HepG2 (cell line): Measurements from ENCODE around the gene GPX5. TPM values are rescaled to one million over a fixed set of nuclear protein-coding genes. Genes with fewer than 3 reads are reported as not detected.

Experiments
- BHLHE40 ChIP-seq: IDR thresholded peaks from 2 replicates; pipeline ENCODE4 v1.6.1; 2011; ENCODE audit warnings: low read length, improper control_type of control experiment
- ELF1 ChIP-seq: sonication (generic); formaldehyde crosslinking; IDR thresholded peaks from 2 replicates; pipeline ENCODE4 v1.4.0; 2020; ENCODE audit warnings: missing genetic modification reagents
- NCOA2 ChIP-seq: sonication (generic); formaldehyde crosslinking; IDR thresholded peaks from 2 replicates; pipeline ENCODE4 v1.8.0; 2022; ENCODE audit warnings: inconsistent platforms
- RAD21 ChIP-seq: fragments of 450-650 bp; formaldehyde crosslinking; IDR thresholded peaks from 2 replicates; pipeline ENCODE4 v1.5.0; 2020; ENCODE audit warnings: mild to moderate bottlenecking
- RXRB ChIP-seq: IDR thresholded peaks from 2 replicates; pipeline ENCODE4 v1.6.1; 2016; ENCODE audit warnings: borderline replicate concordance, missing genetic modification reagents, missing compliant biosample characterization
- SIN3B ChIP-seq: fragments of 150-350 bp; IDR thresholded peaks from 2 replicates; pipeline ENCODE4 v1.6.1; 2014; ENCODE audit warnings: low read length
- SUZ12 ChIP-seq: fragments of 150-350 bp; IDR thresholded peaks from 2 replicates; pipeline ENCODE4 v1.6.1; 2014; ENCODE audit warnings: low read depth, low read length
- ZBTB7B ChIP-seq: sonication (generic); formaldehyde crosslinking; IDR thresholded peaks from 2 replicates; pipeline ENCODE4 v1.4.0; 2020; ENCODE audit warnings: missing genetic modification reagents
- ZNF274 ChIP-seq: sonication (generic); formaldehyde crosslinking; IDR thresholded peaks from 2 replicates; pipeline ENCODE4 v1.5.1; 2020; ENCODE audit warnings: mild to moderate bottlenecking, missing genetic modification reagents
- ZNF317 ChIP-seq: sonication (generic); formaldehyde crosslinking; IDR thresholded peaks from 2 replicates; pipeline ENCODE4 v1.5.0; 2020; ENCODE audit warnings: mild to moderate bottlenecking, missing genetic modification reagents
- ZNF605 ChIP-seq: sonication (generic); formaldehyde crosslinking; IDR thresholded peaks from 2 replicates; pipeline ENCODE4 v1.8.0; 2022; ENCODE audit warnings: mild to moderate bottlenecking, missing genetic modification reagents
- ZNF773 ChIP-seq: sonication (generic); formaldehyde crosslinking; IDR thresholded peaks from 2 replicates; pipeline ENCODE4 v1.4.0; 2020; ENCODE audit warnings: missing genetic modification reagents, borderline replicate concordance
- ZNF891 ChIP-seq: sonication (generic); formaldehyde crosslinking; IDR thresholded peaks from 2 replicates; pipeline ENCODE4 v1.5.0; 2020; ENCODE audit warnings: mild to moderate bottlenecking, missing genetic modification reagents
- ZSCAN21 ChIP-seq: sonication (generic); formaldehyde crosslinking; IDR thresholded peaks from 2 replicates; pipeline ENCODE4 v1.8.0; 2022; ENCODE audit warnings: mild to moderate bottlenecking, missing genetic modification reagents, moderate library complexity, borderline replicate concordance
- polyA plus RNA-seq, 8 experiments: library from polyadenylated mRNA; depleted of rRNA in 3 of 8; stranded (reverse) in 7 of 8; unstranded in 1 of 8; fragments of >200 nt; fragmentation: Illumina TruSeq in 4 of 8; extraction: Trizol in 4 of 8; gene quantifications; 2 replicates each; pipeline versions ENCODE4 v1.2.1 to v1.2.3, GENCODE V29; 2011 to 2016; ENCODE audit warnings: low read depth in 4 of 8, missing spikeins in 1 of 8, mixed read lengths in 1 of 8; ENCODE audit not compliant: insufficient read depth in 1 of 8
- total RNA-seq, 5 experiments: library from RNA; depleted of rRNA; stranded (reverse); fragments of >200 nt; fragmentation: Illumina TruSeq; extraction: Trizol; gene quantifications; 2 replicates each; pipeline ENCODE4 v1.2.3, GENCODE V29; 2016; ENCODE audit warnings: low read depth in 1 of 5
- TF ChIP-seq, protein P1 (sequence below): sonication (generic); formaldehyde crosslinking; IDR thresholded peaks from 2 replicates; pipeline ENCODE4 v1.9.0; 2021; ENCODE audit warnings: missing genetic modification reagents, borderline replicate concordance
- TF ChIP-seq, protein P2 (sequence below): IDR thresholded peaks from 2 replicates; pipeline ENCODE4 v1.6.1; 2018; ENCODE audit warnings: missing genetic modification reagents
- TF ChIP-seq, protein P3 (sequence below): sonication (generic); formaldehyde crosslinking; IDR thresholded peaks from 2 replicates; pipeline ENCODE4 v1.4.0; 2020; ENCODE audit warnings: low read depth, mild to moderate bottlenecking, missing genetic modification reagents
- TF ChIP-seq, protein P4 (sequence below), 2 experiments: fragments of 450-650 bp in 1 of 2; sonication (generic) in 1 of 2; formaldehyde crosslinking; IDR thresholded peaks; 2 replicates each; pipeline versions ENCODE4 v1.5.0 to v1.8.0; 2020 to 2022; ENCODE audit warnings: mild to moderate bottlenecking in 1 of 2, missing genetic modification reagents in 1 of 2
- TF ChIP-seq, protein P5 (sequence below): IDR thresholded peaks from 2 replicates; pipeline ENCODE4 v1.6.1; 2012; ENCODE audit warnings: inconsistent platforms

GPX5 gene
- total and polyA plus RNA-seq, 2 of the 13 experiments (the other 11 are each of a cell fraction or from before 2014, with no cell fraction given) = not detected

DNA sequence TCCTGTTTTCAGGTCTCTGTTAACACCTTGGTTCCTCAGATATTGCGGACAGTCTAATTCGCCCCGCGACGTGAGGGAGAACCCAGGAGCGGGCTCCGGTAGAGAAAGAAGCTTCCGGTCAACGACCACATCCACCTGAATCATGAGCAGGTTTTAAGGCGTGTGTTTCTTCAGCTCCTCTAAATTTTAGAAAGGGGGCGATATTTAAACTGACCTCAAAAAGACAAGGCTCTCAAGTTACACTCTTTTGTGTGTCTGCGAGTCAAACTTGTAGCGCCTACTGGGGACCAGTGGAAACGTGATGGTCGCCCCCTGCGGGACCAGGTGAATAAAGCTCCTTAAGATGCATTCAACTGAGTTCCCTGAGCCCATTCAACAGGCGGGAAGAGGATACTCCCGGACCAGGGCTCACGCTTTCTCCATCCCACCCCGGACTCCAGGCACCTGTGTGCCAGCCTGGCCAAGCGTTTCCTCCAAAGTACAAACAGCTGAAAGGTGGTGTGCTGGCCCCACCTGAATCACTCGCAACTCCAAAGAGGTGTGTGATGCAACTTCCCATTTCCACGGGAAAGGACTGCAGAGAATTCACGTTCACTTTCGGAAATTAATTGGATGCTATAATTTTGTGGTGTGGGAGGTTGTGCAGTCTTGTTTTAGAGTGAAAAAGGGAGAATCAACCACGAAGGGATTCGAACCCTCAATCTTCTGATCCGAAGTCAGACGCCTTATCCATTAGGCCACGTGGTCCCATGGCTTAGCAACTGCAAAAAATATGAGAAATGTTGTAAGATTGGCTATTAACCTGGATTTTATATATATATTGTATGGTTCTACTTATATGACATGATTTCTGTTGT lies 17.0 kb downstream of the GPX5 start (continued):
- peak; percentile 51; the same call in 1 of the 2 replicates for TF ChIP-seq ZSCAN21 (CRISPR knock-in tag)
- TF ChIP-seq, protein P1, sequence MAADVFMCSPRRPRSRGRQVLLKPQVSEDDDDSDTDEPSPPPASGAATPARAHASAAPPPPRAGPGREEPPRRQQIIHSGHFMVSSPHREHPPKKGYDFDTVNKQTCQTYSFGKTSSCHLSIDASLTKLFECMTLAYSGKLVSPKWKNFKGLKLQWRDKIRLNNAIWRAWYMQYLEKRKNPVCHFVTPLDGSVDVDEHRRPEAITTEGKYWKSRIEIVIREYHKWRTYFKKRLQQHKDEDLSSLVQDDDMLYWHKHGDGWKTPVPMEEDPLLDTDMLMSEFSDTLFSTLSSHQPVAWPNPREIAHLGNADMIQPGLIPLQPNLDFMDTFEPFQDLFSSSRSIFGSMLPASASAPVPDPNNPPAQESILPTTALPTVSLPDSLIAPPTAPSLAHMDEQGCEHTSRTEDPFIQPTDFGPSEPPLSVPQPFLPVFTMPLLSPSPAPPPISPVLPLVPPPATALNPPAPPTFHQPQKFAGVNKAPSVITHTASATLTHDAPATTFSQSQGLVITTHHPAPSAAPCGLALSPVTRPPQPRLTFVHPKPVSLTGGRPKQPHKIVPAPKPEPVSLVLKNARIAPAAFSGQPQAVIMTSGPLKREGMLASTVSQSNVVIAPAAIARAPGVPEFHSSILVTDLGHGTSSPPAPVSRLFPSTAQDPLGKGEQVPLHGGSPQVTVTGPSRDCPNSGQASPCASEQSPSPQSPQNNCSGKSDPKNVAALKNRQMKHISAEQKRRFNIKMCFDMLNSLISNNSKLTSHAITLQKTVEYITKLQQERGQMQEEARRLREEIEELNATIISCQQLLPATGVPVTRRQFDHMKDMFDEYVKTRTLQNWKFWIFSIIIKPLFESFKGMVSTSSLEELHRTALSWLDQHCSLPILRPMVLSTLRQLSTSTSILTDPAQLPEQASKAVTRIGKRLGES (CRISPR knock-in tag) = no peak
- no peak for TF ChIP-seq RXRB (CRISPR knock-in tag)
- TF ChIP-seq NCOA2 (CRISPR knock-in tag) = 0 out of 2 replicates have a peak, but pooled peaks have one; percentile 10
- 0 out of 2 replicates have a peak, but pooled peaks have one; percentile 17 for TF ChIP-seq SIN3B
- no peak for TF ChIP-seq ZNF891
- TF ChIP-seq BHLHE40 = peak; percentile 26; the same call in 1 of the 2 replicates
- TF ChIP-seq, protein P2, sequence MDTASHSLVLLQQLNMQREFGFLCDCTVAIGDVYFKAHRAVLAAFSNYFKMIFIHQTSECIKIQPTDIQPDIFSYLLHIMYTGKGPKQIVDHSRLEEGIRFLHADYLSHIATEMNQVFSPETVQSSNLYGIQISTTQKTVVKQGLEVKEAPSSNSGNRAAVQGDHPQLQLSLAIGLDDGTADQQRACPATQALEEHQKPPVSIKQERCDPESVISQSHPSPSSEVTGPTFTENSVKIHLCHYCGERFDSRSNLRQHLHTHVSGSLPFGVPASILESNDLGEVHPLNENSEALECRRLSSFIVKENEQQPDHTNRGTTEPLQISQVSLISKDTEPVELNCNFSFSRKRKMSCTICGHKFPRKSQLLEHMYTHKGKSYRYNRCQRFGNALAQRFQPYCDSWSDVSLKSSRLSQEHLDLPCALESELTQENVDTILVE (CRISPR knock-in tag) = 0 out of 2 replicates have a peak, but pooled peaks have one; percentile 41
- peak; percentile 36; the same call in 1 of the 2 replicates for TF ChIP-seq ZNF317 (CRISPR knock-in tag)
- TF ChIP-seq, protein P3, sequence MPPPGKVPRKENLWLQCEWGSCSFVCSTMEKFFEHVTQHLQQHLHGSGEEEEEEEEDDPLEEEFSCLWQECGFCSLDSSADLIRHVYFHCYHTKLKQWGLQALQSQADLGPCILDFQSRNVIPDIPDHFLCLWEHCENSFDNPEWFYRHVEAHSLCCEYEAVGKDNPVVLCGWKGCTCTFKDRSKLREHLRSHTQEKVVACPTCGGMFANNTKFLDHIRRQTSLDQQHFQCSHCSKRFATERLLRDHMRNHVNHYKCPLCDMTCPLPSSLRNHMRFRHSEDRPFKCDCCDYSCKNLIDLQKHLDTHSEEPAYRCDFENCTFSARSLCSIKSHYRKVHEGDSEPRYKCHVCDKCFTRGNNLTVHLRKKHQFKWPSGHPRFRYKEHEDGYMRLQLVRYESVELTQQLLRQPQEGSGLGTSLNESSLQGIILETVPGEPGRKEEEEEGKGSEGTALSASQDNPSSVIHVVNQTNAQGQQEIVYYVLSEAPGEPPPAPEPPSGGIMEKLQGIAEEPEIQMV (CRISPR knock-in tag) = no peak
- TF ChIP-seq, protein P4, sequence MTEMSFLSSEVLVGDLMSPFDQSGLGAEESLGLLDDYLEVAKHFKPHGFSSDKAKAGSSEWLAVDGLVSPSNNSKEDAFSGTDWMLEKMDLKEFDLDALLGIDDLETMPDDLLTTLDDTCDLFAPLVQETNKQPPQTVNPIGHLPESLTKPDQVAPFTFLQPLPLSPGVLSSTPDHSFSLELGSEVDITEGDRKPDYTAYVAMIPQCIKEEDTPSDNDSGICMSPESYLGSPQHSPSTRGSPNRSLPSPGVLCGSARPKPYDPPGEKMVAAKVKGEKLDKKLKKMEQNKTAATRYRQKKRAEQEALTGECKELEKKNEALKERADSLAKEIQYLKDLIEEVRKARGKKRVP (CRISPR knock-in tag; IDR thresholded peaks at IDR 0.05) = peak in 1 of 2 experiments; percentile 85; a peak in 2 of 4 replicates
- TF ChIP-seq ZNF605 (CRISPR knock-in tag) = peak; percentile 79
- TF ChIP-seq ZBTB7B = peak; percentile 27; the same call in 1 of the 2 replicates
- peak; percentile 71 for TF ChIP-seq RAD21 (CRISPR knock-in tag)
- TF ChIP-seq, protein P5, sequence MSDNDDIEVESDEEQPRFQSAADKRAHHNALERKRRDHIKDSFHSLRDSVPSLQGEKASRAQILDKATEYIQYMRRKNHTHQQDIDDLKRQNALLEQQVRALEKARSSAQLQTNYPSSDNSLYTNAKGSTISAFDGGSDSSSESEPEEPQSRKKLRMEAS = peak; percentile 67
- no peak for TF ChIP-seq ZNF773 (CRISPR knock-in tag)
- no peak for TF ChIP-seq ELF1 (CRISPR knock-in tag)
- no peak for TF ChIP-seq SUZ12
- TF ChIP-seq ZNF274 (CRISPR knock-in tag) = peak; percentile 72
